HG02973 (cell line): ENCODE data around the gene JADE1.

Experiments used
- ATAC-seq: cut with Tn5 transposase; IDR thresholded peaks from one replicate; pipeline ENCODE4 v1.9.1; 2021; ENCODE audit warnings: moderate library complexity; ENCODE audit not compliant: unreplicated experiment

The JADE1 gene

DNA sequence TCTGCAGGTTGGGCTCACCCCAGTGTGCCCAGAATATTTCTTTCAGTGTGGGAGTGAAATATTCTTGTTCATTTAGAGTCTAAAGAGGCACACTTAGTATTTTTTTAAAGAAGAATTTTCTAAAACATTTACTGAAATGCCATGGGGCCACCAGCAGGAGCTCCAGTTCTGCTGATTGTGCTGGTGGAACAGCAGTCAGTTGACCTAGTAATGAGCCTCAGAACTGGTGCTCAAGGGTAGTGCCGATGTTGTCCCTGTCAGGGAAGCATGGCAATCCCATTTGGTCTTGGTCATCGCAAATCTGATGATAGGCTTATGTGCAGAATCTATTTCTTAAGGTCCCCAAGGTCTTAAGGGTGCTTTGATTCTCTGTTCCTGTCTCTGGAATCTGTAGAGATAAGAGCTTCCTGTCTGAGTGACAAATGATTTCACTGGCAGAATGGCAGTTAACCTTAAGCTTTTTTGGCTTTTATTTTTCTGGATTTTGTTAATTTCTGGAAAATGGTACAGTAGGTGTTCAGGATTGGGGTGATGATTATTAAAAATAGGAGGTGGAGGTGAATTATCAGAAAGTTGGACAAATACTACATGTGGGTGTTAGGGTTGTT is 31.3 kb downstream of the JADE1 start:
- ATAC-seq: no peak

DNA sequence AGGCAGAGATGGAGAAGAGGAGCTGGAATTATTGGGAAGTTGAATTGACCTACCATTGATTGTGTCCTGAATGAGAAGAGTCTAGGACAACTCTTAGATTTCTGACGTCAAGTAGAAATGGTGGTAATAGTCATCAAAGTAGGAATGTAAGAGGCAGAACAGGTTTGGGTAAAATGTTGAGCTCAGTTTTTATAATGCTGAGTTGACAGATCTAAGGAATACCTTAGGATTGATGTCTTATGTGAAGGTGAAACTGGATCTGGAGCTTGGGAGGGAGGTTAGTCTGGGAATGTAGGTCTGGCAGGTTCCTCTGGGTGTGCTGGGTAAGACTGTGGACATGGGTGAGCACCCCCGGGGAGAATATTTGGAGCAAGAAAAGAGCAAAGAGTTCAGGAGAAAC is 31.9 kb downstream of the JADE1 start:
- no peak for ATAC-seq

DNA sequence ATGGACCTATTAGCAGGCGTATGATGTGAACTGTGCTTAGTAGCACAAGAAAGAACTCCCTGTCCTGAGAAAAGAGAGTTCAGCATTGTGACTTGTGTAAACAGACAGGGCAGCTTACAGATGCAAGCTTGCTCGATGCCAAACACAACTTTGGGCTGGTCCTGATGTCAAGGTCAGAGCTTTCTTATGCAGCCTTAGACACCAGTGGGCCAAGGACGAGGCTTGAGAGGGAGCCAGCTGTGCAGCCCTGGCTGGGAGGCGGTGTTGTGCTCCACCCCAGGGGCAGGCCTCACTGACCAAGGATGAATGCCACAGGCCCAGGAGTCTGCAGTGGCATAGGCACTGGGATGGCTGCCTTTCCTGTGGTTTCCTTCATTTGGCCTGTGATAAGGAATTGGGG is 35.4 kb downstream of the JADE1 start:
- no peak for ATAC-seq

DNA sequence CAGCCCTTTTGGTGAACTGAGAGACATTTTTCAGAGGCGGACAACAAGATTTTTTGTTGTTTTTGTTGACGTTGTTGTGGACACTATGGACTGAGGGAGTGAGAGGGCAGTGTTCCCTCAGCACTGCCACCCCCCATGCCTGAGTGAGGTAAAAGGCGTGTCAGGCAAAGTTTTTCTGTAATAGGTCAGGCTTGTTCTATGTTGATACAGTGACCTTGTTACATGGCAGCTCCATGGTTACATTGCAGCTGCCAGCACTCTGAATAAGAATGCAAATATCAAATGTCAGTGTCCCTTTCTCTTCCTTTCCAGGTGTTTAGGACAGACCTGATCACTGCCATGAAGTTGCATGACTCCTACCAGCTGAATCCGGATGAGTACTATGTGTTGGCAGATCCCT is 36.6 kb downstream of the JADE1 start:
- ATAC-seq: no peak

DNA sequence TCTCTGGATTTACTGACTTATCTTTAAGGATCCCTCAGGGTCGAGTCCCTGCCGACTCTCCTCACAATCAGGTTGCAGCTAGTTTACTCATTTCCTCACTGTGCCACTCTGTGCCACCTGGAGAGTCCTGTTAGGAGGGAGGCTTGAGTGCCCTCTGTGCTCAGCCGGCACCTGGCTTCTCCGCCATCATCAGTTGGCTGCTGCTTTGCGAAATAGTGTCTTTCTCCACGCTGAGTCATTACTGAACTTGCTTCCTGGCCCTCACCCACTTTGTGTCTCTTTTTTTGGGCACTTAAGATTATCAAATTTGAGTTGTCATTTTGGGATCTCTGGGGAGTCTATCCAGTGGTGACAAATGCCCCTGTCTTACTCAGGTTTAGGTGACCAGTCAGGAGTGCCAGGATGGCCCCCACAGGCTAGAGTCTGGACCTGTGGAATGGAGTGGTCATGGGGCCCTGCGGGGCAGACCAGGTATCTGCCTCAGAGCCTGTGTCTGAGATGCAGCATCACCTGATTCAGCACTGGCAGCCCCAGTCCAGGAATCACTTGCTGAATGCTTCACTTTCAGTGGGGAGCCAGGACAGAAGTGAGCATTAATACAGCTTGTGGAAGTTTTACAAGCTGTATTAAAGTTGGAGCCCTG is 37.7 kb downstream of the JADE1 start:
- no peak for ATAC-seq

DNA sequence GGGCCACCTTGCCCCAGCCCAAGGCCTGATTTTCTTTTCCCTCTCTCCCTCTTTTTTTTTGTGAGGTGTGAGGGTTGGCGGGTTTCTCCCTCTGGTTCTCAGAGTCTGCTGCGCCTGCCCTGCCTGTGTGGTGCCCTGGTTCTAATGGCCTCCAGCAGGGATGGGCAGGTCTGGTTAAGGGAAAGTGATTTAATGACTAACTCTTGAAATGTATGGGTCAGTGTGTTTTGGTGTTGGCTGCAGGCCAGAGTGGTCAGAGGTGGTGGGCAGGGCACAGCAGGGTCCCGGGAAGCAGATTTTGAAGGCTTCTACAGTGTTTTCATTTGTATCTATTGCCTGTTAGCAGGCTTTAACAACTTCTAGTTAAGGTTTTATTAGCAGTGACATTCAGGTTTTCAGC is 39.0 kb downstream of the JADE1 start:
- no peak for ATAC-seq

DNA sequence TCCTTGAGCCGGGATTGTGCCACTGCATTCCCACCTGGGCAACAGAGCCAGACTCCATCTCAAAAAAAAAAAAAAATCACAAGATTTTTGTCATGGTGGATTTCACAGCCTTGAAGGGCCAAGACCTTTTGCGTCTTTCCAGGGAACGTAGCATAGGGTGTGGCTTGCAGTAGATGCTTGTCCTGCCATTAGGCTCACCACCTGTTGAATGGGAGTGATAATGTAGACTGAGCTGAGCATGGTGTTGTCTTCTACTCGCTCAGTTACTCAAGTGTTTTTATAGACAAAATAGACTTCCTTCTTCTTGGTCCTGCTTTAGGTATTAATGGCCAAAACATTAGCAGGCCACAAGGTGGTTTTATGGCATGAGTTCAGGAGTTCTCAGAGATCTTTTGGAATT is 40.8 kb downstream of the JADE1 start:
- no peak for ATAC-seq

DNA sequence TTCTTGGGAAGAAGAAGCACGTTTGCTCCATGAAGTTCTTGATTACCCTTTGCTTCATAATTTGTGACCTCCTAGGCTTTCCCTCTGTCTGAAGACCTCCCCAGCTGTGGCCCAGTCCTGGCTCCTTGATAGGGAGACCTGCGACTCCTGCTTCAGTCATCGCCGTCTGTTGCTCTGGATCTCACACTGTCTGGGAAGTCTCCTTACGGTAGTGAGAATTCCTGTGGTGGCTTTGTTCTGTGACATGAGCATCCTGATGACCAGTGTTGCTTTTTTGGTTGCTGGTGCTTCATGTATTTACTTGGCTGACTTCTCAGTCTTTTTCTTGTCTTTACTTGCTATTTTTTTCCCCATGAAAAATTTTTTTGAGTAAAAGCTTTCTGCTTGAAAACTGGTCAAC is 44.2 kb downstream of the JADE1 start:
- no peak for ATAC-seq

DNA sequence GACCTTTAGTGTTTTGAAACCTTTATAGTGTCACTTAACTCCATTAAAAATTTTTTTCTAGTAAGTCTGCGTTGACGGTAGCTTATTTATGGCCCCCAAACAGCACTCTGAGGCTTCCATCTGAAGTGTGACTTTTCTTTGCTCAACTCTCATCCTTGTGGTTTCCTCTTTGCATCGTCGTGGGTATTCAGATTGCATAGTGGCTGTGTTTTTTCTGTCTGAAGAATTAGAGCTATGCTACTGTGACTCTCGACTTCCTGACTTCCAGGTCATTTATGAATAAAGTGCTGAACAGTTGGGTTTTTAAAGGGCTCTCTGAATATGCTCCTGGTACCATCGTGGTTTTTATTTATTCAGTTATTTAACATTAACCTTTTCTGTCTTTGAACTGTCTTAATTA is 44.9 kb downstream of the JADE1 start:
- no peak for ATAC-seq

DNA sequence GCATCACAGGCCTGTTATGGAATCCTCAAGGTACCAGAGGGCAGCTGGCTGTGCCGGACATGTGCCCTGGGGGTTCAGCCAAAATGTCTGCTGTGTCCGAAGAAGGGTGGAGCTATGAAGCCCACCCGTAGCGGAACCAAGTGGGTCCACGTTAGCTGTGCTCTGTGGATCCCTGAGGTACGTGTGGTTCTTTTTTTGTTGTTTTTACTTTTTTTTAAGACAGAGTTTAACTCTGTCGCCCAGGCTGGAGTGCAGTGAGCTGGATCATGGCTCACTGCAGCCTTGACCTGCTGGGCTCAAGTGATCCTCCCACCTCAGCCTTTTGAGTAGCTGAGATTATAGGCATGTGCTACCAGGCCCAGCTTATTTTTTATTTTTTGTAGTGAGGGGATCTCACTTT is 46.1 kb downstream of the JADE1 start:
- ATAC-seq: no peak

DNA sequence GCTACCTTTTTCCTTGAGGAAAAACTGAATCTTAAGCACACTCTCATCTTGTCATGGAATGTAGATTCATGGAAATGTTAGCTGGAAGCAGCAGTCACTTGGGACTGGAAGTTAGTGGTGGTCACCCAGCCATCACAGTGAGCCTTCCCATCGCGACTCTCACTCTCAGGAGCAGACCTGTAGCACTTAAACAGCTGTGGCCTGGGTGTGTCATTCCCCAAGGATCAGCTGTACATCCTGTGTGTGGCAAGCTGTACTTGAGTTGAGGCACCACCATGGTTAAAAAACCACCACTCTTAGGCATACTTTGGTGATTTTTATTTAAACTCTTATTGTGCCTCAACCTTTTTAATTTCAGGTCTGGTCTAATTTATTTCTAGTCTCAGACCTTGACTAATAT is 46.7 kb downstream of the JADE1 start:
- ATAC-seq: no peak

DNA sequence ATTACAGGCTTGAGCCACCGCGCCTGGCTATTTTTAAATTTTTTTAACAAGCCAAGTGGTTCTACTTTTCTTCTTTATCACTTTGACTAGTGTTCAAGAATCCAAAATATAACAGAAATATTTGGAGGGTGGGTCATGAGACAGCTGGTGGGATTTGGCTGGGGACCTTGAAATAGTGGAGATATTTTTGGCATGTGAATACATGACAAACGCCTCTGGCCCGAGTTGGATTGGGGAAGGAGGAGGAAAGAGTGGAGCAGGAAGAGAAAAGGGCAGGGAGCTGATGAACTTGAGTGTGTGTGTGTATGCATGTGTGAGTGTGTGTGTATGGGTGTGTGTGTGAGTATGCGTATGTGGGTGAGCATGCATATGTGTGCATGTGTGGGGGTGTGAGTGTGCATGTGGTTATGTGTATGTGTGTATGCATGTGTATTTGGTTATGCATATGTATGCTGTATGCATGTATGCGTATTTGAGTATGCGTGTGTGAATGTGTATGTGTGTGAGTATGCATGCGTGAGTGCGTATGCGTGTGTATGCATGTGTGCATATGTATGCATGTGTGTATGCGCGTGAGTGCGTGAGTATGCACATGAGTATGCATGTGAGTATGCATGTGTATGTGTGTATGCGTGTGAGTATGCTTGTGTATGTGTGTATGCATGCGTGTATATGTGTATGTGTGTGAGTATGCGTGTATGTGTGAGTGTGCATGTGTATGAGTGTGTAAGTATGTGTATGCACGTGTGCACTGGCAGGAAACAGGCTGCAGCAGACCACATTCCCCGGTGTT is 49.6 kb downstream of the JADE1 start:
- no peak for ATAC-seq

DNA sequence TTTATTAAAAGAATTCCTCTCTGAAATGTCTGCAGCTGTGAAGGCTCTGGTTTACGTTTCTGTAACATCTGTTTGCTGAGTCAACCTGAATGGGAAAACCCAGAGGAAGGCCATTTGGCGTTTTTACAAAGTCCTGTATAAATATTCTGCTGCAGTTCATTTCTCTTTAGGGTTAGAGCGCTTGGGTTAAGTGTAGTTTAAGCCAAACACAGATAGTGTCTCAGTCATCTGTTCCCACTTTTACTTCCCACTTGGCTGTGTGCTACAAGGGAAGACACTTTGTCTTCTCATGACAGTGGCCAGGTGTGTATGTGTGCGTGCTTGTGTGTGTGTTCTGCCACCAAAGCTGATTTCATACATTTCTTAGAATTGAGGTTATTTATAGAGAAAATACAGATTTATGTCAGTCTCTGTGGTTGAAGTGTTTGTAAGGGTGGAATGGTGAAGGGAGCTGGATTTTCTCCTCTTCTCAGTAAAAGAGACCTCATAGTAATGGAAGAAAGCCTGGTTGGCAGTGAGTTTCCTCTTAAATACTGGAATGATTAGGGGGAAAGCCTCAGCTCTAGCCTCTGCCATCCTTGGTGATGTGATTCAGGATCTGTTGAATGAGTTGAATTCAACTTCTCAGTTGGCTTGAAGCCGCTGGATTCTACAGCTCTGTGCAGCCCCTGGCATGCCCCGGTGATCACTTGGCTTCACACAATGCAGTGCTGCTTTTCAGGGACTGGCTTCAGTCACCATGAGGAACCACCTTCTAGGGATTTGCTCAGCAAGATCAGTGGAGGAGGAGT is 50.6 kb downstream of the JADE1 start:
- ATAC-seq: no peak

DNA sequence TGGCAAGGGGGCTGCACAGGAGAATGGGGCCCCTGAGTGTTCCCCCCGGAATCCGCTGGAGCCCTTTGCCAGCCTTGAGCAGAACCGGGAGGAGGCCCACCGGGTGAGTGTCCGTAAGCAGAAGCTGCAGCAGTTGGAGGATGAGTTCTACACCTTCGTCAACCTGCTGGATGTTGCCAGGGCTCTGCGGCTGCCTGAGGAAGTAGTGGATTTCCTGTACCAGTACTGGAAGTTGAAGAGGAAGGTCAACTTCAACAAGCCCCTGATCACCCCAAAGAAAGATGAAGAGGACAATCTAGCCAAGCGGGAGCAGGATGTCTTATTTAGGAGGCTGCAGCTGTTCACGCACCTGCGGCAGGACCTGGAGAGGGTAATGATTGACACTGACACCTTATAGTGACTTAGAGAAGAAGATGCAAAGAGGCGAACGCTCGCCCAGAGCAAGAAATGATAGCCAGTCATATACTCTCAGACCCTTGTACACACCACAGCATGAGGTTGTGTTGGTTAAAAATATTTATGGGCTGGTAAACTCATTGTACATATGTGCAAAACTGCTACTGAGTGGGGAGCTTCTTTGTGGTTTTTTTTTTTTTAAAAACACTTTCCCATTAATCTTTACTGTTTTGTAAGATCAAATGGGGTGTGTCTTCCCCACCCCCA is 52.5 kb downstream of the JADE1 start:
- ATAC-seq: peak; percentile 11

DNA sequence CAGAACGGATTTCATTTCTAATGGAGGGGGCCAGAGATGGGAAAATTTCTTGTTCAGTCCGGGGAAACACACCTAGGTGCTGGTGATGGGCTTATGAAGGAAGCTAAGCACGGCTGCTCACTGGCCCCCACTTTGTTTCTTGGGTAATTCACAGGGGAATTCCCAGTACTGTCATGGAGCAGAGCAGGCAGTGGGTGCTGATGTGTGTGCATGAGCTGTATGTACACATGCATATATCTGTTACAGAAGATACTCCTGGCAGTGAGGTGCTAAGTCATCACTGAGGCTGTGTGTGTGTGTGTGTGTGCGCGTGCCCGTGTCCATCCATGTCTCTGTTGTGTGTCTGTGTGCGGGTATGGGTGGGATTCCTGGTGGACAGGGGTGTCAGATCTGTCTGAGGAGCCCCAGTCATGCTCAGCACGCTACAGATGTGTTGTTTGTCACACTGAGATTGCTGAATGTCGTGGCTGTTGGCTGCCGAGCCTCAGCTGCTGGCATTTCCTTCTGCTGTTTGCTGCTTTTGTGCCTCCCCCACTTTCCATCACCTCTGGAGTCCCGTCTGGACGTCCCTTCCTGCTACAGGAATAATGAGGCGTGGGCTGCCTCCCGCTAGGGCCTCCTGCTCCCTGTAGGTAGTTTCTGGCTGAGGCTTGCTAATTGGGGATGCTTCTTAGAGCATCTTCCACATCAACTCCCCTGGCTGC is 53.3 kb downstream of the JADE1 start:
- peak; percentile 70 for ATAC-seq

DNA sequence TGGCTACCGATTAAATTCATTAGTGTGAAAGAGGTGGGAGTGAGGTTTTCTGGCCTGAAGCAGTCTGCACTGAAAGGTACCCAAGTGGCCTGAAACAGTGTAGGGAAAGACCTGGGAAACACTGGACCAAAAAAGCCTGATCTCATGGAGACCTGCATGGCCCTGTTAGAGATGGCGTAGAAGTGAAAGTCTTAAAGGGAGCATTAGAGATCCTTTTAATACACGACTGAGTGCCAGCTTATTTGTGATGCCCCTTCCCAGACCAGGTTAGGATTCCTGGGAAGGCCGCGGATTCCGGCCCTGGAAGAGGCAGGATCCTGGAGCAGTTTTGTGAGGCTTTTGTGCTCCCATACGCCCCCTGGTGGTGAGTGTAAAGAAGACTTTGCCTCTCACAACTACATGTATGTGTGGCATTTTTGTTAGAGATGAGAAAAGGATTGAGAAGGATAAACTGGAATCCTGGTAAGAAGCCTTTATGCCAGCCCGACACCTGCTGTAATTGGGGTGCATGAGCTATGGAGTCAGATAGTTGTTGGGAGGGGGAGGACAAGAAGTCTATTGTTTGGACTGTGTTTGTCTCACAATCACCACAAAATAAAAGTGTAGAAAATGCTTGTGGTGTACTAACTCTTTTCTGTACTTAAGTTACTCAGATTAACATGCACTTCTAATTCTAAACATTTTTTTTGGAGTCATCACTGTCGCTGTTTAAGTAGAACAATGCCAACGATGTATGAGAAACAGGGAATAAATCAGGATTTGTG is 54.0 kb downstream of the JADE1 start:
- ATAC-seq: peak; percentile 37

DNA sequence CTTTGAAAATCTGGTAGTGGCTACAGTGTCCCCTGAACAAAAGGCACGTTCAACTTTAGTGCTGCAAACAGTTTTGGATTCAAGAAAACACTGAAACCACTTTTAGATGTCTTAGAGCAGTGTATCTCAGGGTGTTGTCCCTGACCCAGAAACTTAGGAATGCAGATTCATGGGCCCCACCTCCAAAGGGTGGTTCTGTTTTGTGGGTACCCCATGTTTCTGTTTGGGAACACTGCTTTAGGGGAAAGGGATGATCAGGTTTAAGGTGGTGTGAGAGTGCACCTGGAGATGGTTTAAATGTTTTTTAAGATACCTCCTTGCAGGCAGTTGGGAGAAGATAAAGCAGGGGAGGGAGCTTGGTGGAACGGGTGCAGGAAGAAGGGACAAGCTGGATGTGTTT is 55.6 kb downstream of the JADE1 start:
- ATAC-seq: no peak

DNA sequence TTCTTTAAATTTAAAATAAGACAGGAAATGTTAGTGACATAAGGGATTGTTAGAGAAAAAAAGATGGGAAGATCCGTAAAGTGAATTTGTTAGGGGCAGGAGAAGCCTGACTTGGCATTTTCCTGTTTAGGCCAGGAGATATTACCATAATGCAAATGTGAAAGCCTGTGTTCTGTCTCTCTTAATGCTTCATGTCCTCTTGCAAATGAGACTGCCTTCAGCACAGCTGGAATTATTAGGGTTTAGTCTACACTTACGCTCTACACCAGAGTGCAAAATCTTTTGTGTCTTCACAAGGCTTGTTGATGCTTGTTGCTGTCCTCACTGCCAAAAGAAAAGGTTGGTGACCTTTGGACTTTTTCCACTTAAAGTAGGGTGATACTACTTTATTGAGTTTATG is 56.8 kb downstream of the JADE1 start:
- ATAC-seq: no peak

DNA sequence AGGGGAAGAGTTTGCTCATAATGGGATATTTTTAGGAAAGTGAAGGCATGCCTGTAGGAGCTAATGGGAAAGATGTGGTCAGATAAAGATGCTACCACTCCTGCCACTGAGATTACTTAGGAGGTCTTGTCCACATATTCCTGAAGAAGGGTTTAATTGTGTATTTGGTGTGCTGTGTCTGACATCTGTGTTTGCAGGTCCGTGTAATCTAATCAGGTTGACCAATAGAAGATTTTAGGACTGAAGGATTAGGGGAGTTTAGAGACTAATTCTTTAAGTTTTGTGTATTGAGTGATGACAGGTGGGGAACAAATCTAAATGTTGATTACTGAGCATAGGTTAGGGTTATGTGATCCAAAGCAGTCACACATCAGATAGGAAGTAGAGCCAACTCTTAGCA is 57.2 kb downstream of the JADE1 start:
- ATAC-seq: no peak

DNA sequence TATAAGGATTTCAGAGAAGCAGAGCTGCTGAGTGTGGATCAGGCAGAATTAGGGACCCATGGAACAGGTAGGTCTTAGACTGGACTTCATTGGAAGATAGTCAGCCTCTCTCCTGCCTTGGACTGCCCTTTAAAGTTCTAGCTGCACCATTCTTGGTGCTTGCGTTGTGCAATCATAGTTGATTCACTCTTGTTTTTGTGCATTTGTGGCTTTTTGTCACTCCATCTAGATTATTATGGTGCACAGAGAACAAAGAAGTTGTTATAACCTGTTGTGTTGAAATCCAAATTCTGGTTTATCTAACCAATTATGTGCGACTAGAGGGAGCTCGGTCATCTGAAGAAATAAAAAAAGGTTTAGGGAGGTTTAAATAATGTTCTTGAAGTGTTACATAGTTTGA is 59.3 kb downstream of the JADE1 start:
- ATAC-seq: no peak
